ENCODE data around the gene FOXE3. TPM values are rescaled to one million over a fixed set of nuclear protein-coding genes. Genes with fewer than 3 reads are reported as not detected.

The FOXE3 gene
- total RNA-seq, 1 donor from 2014 or later = not detected

DNA sequence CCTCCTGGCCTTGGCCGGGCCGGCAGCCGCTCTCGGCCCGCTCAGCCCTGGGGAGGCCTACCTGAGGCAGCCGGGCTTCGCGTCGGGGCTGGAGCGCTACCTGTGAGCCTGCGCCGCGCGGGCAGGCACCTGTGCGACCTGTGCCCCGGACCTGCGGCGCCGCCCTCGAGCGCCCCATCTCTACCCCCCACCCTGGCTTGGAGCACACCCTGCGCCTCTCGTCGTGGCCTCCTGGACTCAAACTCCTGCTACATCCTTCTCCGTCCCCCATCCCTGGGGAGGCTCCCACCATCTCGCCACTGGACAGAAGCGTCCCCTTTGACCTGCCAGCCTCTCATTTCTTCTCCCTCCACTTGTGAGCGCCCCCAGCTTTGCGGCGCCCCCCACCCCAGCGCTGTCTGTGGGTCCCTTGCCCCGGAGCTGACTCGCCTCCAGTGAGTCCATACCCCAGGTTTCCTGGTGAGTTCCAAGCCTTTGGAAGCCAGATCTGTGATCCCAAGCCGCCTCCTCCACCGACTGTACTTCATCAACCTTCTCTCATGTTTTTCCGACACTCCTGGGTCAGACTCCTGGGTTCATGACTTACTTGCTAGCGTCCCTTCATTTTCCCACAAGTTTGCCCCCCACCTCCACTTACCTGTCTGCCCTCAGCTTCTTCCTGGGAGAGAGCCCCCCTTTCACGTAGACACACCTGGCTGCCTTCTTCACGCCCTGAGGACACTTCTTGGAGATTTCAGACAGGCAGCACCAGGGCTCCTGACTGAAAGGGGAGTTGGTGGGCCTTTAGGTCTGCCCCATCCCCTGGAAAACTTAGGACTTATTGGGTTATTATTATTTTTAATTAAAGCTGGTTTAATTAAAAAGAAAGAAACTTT is 1.3 kb downstream of the FOXE3 start:
- Histone ChIP-seq H3K4me3 (no peak overlapping the region), H3K9me3 (no peaks in the 10 kb centered on the region), H3K36me3 (no peaks in the 10 kb centered on the region), H3K27me3 (peaks cover 30% of the 10 kb centered on the region), H3K27ac (no peak overlapping the region), H3K4me1 (no peaks in the 10 kb centered on the region)
- ATAC-seq = peak; percentile 15
- intact Hi-C loops (cut with DNase I) = no loop called here
- TF ChIP-seq, protein P1, sequence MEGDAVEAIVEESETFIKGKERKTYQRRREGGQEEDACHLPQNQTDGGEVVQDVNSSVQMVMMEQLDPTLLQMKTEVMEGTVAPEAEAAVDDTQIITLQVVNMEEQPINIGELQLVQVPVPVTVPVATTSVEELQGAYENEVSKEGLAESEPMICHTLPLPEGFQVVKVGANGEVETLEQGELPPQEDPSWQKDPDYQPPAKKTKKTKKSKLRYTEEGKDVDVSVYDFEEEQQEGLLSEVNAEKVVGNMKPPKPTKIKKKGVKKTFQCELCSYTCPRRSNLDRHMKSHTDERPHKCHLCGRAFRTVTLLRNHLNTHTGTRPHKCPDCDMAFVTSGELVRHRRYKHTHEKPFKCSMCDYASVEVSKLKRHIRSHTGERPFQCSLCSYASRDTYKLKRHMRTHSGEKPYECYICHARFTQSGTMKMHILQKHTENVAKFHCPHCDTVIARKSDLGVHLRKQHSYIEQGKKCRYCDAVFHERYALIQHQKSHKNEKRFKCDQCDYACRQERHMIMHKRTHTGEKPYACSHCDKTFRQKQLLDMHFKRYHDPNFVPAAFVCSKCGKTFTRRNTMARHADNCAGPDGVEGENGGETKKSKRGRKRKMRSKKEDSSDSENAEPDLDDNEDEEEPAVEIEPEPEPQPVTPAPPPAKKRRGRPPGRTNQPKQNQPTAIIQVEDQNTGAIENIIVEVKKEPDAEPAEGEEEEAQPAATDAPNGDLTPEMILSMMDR (IDR thresholded peaks at IDR 0.05) = no peak
- no peak for DNase-seq

DNA sequence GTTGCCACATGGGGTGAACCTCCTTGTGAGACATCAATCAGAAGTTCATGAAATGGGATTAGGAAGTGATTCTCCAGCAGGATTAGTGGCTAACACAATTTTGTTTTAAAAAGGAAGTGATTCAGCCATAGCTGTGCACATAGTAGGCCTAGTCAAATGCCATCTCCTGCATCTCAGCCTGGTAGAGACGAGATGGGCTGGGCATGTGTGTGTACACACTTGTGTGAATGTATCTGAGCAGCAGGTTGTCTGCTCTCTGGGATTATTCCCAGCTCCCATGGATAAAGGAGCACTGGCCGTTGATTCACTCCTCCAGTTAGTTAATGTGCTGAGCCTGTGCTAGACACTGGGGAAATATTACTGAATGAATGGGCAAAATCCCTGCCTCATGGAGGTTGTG is 2.0 kb downstream of the FOXE3 start:
- intact Hi-C loops (cut with DNase I) = no loop called here
- Histone ChIP-seq H3K9me3 (no peaks in the 10 kb centered on the region), H3K4me3 (no peak overlapping the region), H3K27me3 (peaks cover 30% of the 10 kb centered on the region), H3K27ac (no peak overlapping the region), H3K4me1 (no peaks in the 10 kb centered on the region), H3K36me3 (no peaks in the 10 kb centered on the region)
- ATAC-seq (no peak), DNase-seq (no peak)
- TF ChIP-seq, protein P1 (IDR thresholded peaks at IDR 0.05) = no peak

DNA sequence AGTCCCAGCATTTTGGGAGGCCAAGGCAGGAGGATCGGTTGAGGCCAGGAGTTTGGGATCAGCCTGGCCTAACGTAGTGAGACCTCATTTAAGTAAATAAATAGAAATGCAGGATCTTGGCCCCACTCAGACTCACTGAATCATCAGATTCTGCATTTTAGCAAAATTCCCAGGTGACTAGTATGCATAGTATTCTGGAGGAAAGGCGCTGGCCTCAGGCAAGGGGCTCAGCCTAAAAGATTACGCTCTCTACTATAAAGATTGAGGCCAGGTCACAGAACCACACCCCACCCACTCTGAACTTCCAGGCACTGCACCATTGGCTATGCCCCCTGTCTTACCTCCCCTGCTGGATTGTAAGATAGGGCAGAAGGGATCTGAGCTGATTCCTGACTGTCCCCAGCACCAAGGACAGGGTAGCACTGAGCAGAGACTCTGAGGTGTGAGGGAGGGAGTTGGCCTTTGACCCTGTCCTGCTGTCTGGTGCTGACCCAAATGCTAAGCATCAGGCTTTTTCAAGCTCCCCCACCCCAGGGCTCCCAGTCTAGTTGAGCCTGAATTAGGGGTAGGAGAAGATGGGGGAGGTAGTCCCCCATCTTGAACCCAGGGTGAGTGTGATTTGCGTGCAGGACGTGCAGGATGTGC is 2.7 kb downstream of the FOXE3 start:
- no peak overlapping the region for H3K27ac ChIP-seq
- H3K4me1 ChIP-seq = no peaks in the 10 kb centered on the region
- intact Hi-C loops (cut with DNase I) = no loop called here
- TF ChIP-seq, protein P1 (IDR thresholded peaks at IDR 0.05) = no peak
- H3K4me3 ChIP-seq = no peak overlapping the region
- H3K36me3 ChIP-seq = no peaks in the 10 kb centered on the region
- H3K27me3 ChIP-seq = peaks cover 30% of the 10 kb centered on the region
- H3K9me3 ChIP-seq = no peaks in the 10 kb centered on the region
- DNase-seq (no peak), ATAC-seq (no peak)

DNA sequence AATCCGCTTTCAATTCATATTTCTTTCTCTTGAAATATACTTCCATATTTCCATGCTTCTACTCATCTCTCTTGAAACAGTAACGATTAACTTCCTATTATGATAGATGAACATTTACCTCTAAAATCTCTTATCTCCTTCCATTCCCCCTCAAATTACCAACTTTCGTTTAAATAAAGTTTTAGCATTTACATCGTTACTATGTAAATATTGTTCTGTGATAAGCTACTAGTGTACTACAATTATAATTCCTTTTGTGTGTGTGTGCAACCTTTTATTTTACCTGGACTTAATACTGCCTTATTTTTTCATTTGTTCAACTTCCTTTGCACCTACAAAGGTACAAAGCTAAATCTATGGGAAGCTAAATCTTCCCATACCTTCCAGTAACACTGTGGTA is 4.5 kb downstream of the FOXE3 start:
- TF ChIP-seq, protein P1 (IDR thresholded peaks at IDR 0.05) = no peak
- H3K27me3 ChIP-seq = peaks cover 24% of the 10 kb centered on the region
- no peaks in the 10 kb centered on the region for H3K36me3 ChIP-seq
- H3K4me1 ChIP-seq = no peaks in the 10 kb centered on the region
- no peak overlapping the region for H3K27ac ChIP-seq
- intact Hi-C loops (cut with DNase I) = no loop called here
- H3K9me3 ChIP-seq = no peaks in the 10 kb centered on the region
- no peak for ATAC-seq
- H3K4me3 ChIP-seq = no peak overlapping the region
- no peak for DNase-seq

DNA sequence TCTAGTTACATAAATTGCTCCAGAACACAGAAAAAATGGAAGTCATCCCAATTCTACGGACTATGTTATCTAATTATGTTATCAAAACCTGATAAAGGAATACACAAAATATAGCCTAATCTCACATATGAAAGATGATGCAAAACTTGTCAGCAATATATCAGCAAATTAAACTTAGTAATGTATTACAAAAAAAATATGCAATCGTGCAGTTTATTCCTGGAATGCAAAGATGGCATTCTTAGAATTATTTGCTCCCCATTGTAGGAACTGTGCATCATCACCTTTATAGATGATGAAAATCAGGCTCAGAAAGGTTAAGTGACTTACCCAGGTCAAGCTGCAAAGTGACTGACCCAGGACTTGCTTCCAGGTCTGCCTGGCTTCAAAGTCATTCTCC is 7.8 kb downstream of the FOXE3 start:
- intact Hi-C loops (cut with DNase I) = no loop called here
- DNase-seq (no peak), ATAC-seq (no peak)
- H3K36me3 ChIP-seq = no peaks in the 10 kb centered on the region
- TF ChIP-seq, protein P1 (IDR thresholded peaks at IDR 0.05) = no peak
- no peaks in the 10 kb centered on the region for H3K9me3 ChIP-seq
- H3K4me1 ChIP-seq = no peaks in the 10 kb centered on the region
- H3K27me3 ChIP-seq = peaks cover 3% of the 10 kb centered on the region
- H3K27ac ChIP-seq = no peak overlapping the region
- H3K4me3 ChIP-seq = no peak overlapping the region
